HG03432 (cell line): Measurements from ENCODE around the gene HHEX.

ENCODE experiments used
- ATAC-seq: cut with Tn5 transposase; IDR thresholded peaks from one replicate; pipeline ENCODE4 v1.9.1; 2021; ENCODE audit warnings: mild to moderate bottlenecking, moderate library complexity; ENCODE audit not compliant: unreplicated experiment

HHEX gene

DNA sequence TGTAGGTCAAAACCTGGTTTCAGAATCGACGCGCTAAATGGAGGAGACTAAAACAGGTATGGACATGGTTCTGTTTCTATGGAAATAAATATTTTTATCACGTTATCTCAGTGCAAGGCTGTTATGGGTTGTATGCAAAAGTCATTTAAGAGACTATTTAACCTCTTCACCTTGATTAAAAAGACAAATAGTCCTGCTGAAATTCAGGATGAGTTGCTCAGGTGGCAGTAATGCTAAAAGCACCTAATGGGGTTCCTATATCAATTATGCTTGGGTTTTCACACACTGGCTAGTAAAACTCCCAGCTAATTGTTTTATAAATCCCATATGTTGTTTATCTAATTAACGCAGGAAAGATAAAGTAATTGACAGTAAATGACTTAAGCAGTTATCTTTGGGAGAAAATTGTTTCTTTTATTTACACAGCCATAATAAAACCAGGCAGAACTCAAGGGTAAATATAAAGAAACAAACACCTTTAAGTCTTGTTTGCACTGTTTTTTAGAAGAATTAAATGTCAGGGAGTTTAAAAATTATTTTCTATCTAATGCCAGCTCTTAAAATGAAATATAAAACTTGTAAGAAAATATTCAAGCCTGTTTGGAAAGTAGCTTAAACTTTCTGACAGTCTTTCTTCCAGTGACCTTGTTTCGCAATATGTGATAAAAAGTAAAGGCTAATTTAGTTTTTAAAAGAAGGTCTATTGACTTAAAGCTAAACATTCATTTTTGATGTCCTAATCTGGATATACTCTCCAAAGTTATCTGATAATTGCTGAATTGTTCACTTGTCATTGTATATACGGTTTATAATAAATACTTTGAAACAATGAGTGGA, 3.2 kb downstream of the HHEX start:
- ATAC-seq = no peak

DNA sequence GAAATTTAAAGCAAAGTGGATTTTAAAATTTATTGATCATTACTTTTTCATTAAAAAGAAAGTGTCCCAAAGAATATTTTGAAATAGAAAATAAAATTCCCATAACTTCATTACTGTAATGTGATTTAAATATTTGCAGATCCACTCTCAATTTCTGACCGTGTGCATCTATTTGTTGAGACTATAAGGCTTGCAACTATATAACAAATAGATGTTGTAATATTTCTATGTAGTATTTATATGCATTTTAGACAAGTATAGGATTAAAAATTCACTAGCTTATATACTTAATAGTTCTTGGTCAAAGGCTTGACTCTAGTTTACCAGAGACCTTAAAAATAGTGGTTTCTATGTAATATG, 3.8 kb downstream of the HHEX start:
- ATAC-seq = no peak

DNA sequence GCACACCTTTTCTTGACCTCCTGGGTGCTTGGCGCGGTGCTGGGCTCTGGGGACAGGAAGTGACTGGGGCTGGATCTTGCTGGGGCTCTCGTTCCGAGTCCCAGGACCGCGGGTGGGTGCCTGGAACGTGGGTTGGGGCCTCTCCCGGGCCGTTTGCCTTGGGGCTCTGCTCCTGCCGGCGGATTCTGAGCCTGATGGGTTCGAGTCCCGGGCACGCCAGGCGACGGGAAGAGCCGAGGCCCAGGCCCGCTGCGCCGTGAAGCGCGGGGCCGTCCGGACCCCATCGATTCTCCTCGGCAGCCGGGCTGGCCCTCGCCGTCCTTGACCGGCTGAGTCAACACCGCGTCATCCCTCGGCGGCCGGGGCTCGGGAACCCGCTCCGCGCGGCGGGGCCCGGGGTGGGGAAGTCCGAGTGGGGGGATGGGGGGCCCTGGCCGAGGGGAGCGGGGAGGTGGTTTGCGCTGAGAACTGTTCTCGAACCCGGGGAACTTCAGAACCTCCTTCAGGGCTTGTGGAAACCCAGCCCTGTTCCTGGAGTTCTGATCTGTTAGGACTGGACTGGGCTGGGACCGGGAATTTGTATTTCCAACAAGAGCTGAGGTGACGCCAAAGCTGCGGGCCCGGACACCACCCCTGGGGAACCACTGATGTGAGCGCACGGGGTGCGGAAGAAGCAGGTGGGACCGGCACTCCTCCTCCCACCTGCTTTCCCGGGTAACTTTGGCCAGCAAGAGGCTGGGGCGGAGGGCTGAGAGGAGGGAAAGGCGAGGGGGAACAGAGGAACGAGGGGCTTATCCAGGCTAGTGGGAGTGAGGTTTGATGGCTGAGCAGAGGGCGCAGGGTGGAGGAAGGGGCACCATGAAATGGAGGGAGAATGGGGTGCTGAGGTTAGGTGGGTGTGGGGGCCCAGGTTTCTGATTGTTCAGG, 6.2 kb downstream of the HHEX start:
- ATAC-seq = no peak

DNA sequence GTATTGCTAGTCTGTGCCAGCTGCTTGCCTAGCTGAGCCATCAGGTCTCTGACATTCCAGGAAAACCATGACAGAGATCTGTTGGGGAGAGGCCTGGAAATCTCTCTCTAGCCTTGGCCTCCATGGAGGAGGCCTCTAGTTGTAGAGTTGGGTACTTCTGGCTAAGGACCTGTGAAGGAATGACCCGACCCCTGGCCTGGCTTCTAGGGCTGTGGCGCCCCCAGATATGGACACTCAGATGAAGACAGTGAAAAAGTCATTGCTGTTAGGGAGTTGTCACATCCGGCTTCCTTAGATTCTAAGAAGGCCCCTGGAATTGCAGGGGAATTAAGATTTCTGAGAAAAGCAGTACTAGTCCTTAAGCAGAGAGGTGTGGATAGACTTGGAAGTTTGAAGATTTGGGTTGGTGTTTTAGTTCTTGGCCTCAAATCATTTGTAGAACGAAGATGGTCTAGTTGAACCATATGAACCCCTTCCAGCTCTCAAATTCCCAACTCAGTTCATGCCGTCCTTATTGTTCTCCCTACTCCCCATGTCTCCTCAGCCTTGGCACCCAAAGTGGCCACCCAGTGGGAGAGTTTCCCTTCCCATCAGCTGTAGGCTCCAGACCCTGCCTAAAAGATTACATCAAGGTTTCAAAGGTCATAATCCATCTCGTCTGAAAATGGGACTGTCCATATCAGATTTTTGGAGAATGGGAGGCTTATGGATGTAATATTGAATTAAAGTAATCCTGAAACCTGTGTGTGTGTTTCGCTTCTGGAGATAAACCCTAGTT, 7.0 kb downstream of the HHEX start:
- ATAC-seq = no peak

DNA sequence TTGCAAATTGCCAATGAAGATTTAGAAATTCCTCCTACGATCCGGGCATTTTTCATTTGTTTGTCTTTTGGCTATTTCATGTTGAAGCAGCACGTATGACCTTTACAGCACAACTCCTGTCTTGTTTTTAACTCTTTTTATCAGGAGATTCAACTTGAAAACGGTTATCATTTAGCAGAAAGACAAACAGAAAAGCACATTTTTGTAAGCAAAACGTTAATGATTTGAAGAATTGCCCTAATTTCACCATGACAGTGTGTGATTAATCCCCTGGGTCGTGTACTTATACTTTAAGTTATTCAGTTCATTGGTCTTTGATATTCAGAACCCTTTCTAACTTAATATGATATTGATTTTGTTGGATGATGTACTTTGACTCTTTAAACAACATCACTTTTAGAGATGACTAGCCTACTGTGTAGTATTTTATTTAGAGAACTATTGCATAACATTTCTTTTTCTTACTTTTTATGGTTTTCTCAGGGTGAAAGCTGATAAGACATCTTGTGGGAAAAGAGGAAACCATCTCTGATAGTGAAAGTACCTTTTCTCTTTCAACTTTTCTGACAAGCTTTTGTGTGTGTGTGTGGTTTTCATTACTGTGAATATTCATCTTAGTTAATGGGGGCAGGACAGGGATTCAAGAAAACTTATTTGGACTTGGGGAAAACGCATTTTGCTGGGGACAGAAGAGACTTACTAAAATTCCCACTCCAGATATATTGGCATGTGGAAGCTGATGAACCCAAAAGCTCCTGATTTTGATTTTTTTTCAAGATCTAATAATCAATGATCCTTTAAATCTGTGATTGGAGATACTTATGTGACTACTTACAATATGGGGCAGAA, 8.1 kb downstream of the HHEX start:
- no peak for ATAC-seq

DNA sequence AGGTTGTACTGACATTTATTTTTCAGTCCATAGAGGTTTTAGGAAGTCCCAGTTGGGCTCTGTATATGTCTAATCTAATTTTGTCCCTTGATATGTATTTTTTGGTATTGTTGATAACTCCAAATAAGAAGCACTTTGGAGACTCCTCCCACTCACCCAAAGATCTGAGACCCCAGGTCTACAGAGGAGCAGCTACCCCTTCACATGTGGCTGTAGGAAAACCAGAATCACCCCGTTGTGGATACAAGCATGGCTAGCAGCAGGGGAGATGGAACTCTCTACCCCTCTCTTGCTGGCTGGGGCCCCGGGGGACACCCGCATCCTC, 9.4 kb downstream of the HHEX start:
- no peak for ATAC-seq

DNA sequence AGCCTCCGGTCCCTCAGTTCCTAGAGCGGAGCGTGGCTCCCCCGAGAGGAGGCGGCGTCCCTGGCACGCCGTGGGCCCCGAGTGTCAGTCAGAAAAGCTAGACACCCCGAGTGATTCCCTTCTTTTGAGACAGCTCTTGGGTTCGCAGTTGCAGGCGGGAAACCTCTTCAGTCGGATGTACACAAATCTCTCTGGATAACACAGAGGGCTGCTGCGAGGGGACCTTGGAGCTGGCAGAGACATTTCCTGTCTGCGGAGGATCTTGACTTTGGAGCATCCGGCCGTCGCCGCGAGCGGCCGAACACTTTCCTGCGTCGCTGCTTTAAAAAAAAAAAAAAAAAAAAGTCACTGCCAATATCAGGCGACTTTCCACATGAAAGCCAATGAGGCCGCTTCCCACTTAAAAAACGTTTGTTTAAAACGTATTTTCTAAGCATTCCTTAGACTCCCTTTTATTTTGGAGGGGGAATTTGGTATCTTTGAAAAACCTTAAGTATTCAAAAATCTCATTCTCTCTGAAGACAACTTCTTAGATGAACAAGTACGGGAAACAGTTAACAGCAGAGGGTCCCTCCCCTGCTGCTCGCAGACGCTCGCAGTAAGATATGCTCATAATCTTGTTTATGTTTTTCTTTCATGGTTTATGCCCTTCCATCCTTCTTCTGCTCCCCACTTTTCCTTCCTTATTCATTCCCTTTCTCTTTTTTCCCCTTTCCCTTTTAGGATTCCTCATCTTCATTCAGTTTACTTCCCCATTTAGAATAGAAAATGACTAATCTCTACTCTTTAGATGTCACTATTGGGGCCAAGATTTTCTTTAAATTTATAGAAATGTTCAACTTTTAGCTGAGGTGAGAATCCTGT, 10.0 kb downstream of the HHEX start:
- no peak for ATAC-seq

DNA sequence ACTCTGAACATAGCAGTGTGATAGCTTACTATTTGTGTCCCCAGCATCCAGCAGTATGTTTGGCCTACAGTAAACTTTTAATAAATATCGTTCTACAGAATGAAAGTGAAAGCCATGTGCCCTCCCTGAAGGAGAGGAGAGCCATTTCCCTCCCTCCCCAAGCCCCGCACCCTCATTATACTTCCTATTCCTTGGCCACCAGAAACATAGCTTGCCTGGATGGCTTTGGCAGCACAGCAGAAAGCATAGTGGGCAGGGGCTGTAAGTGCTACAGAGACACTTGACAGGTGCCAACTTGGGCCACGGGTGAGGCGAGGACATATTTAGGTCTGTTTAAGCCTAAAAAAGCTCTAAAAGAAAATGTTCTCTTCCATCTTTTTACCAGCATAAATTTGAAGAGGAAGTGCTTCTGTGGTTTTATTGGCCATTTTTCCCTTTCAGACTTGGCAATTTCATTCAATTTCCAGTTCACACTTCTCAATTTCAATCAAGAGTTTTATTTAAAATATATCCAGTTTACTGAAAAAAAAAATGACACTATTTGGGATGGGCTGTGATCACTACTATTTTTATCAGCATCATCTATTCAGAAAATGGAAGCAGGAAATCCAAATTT, 12.7 kb downstream of the HHEX start:
- no peak for ATAC-seq

DNA sequence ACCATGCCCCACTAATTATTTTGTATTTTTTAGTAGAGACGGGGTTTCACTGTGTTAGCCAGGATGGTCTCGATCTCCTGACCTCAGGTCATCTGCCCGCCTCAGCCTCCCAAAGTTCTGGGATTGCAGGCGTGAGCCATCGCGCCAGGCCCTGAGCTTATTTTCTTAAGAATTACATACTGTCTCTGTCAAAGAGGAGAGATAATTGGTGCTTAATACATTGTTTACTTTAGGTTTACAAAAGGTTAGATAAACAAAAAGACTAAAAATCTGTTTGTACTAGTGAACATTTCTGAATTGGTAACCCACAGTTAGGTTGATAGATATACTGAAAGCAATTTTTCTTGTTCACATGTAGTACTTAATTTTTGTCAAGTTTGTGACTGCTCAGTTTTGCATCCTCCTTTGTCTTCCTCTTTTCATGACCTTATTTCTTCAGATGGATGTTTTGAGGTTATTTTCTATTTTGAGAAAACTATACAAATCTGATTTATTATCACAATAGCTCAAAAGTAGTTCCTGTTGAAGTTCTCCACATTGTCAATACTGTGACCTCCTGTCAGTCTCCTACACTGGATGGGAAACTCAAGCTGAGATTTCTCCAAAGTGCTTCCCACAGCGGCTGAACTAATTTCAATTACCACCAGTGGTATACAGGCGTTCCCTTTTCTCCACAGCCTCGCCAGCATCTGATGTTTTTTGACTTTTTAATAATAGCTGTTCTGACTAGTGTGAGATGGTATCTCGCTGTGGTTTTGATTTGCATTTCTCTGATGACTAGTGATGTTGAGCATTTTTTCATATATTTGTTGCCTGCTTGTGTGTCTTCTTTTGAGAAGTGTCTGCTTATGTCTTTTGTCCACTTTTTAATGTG, 22.5 kb downstream of the HHEX start:
- ATAC-seq = no peak

DNA sequence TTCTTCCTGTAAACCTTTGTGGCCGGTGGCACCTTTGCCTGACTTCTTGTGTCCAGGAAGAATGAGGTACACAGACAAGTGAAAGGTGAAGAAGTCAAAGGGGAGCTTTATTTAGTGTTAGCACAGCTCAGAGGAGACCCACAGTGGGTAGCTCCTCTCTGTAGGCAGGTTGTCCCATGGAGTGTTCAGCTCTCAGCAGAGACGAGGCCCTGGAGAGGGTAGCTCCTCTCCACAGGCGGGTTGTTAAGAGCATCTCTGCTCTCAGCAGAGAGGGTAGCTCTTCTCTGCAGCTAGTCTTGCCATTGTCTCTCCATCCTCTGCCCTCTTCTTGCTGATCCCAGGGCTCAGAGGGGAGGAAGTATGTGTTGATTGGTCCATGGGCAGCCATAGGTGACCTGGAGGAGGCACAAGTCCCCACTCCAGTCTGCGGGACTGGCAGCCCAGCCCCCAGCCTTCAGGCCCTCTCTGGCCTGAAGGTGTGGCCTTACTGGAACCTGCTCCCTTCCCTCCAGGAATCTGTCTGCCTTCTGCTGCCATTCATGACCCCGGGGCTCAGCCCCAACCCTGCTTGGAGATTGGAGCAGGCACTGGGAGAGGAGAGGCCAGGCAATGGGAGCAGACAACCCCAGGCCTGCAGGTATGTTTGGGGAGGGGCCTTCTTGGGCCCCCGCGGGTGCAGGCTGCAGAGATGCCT, 24.5 kb downstream of the HHEX start:
- no peak for ATAC-seq

DNA sequence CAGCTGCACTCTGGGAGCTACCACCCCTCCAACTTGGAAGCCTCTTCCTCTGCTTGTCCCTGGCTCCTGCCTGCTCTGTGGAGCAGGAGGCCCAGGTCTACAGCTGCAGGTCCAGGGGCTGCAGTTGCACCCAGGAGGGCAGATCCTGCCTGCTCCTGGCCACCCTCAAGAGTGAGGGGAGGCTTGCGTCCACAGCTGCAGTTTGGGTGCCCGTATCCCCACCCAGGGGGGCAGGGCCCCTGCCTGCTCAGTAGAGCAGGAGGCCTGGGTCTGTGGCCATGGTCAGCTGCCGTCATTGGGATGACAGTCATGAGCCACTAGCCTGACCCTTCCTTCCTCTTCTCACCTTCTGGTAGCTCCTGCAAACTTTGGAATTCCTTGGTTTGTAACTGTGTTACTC, 25.1 kb downstream of the HHEX start:
- ATAC-seq = no peak

DNA sequence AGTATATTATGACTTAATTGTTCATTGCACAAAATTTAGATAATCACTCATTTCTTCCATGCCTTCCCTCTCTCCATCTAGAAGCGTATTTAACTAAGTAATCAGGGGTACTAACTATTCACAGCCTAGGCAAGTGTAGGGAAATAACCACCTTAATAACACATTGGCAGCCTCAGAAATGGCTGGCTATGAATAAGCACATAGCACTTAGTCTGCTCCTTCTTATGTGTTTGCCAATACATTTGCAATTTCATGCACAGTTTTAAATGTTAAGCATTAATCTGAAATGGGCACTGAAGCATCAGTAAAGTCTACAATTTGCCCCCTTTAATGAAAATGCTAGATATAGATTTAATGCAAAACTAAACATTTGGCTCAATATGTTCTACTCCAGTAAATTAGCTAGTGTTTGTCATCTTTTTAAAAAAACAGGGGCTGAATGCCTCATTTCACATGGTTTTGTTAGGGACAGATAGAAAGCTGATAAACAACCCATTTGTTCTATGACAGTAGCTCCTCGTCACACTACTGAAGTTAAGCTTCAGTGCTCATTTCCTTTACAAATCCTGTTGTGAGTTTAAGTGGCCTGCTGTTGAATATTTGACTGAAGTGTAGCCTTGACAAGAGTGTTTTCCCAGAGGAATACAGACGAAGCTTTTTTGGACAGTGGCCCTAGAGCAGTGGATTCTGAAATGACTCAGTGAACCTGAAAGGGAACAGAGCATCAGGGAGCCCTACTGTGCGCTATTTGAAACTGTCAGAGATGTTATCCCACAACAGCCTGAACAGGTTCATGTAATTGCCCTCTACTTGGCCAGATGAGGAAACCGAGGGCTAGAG, 30.5 kb downstream of the HHEX start:
- ATAC-seq = no peak

DNA sequence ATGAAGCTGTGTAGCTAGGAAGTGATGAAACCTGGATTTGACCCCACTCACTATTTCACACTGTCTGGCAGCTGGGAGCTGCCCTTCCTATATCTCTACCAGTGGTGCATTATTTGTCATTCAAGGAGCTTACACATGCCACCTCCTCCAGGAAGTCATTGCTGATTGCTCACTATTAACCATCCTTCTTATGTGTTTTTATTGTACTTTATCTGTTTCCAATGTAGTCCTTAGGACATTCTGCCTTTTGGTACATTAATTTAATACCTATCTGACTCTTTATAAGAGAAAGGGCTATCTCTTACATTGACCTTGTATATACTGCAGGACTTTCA, 31.0 kb downstream of the HHEX start:
- no peak for ATAC-seq

DNA sequence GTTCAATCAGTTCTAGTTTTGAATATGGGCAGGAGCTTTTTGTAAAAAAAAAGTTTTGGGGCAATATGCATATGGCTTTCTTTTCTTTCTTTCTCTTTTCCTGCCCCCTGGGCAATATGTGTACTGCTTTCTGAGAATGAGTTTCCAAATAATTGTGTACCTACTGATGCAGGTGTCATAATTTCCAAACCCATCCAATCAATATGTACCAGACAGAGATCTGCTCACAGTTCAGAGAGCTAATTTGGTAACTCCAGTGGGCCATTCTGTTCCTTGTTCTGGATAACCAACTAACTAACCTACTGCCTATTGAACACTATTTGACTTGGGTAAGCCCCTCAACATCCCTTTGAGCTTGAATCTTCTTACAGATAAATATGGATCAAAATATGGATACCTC, 32.6 kb downstream of the HHEX start:
- ATAC-seq = no peak

DNA sequence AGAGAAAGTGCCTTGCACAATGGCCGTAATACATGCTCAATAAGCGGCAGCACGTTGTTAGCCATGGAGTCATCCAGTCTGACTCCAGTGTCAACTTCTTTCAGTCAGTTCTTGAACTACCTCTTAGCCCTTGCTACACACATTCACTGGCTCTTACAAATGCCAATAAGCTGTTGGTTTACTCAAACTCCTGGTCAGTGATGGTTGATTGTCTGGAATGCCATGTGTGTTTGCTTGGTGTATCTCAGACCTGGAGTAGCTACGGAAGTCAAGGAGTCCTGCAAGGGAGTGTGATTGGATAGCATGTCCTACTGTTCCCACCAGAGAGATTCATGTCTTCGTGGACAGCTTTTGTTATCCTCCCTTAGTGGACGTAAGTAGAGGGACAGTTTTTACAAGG, 37.4 kb downstream of the HHEX start:
- ATAC-seq = no peak

DNA sequence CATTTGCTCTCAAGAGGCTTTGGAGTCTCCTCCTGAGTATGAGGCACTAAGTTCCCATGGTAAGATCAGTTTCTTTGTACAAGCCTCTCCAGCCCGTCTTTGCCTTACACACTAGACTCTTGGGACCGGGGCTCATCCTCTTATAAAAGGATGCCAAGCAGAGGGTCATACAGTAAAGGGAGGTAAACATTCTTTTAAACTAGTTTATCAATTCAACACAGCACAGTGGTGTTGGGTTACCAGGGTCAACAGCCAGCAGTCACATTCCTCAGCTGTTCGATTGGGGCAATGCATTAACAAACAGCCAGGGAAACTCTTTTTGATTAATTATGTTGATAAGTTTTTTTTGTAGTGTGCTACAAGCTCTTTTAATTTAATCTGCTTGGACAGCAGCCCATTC, 37.8 kb downstream of the HHEX start:
- no peak for ATAC-seq

DNA sequence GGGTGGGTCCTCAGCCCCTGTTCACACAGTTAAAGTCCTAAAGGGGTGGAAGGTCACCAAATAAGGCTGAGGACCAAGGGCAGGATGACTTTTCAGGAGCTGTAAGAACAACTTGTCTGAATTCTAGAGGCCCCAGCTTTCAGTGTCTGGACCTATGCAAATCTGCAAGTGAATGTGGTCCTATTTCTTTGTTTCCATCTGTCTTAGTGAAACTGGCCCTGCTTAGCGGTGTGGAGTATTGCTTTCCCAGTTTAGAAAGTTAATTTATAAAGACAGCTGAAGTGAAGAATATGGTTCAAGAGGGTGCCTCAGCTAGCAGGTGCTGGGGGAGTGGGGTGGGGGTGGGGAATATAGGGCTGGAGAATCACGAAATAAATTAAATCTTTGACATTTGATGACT, 40.1 kb downstream of the HHEX start:
- ATAC-seq = peak; percentile 94
